Measurements from ENCODE around the gene RAB15.

DNA sequence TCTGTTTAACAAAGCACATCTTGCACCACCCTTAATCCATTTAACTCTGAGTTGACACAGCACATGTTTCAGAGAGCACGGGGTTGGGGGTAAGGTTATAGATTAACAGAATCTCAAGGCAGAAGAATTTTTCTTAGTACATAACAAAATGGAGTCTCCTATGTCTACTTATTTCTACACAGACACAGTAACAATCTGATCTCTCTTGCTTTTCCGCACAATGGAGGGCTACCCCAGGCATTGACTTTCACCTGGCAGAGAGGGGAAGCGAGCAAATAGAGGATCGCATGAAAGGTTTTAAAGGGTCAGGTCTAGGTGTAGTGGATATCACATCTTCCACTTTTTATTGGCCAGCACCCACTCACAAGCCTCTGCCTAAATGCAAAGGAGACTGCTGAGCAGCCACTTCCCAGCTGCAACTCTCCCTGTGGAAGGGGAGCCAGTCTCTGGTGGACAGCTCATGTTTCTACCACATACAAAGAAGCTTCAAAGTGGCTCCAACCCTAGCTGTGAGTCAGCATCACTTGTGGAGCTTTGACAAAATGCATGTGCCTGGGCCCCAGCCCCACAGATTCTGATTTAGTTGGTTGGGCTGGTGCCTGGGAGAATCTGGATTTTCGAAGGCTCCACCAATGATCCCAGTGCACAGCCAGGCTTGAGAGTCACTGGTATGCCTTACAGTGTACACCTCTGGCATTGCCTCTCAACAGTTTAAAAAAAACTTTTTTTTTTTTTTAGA lies 7.4 kb upstream of the RAB15 start:
- TF ChIP-seq, protein P1, sequence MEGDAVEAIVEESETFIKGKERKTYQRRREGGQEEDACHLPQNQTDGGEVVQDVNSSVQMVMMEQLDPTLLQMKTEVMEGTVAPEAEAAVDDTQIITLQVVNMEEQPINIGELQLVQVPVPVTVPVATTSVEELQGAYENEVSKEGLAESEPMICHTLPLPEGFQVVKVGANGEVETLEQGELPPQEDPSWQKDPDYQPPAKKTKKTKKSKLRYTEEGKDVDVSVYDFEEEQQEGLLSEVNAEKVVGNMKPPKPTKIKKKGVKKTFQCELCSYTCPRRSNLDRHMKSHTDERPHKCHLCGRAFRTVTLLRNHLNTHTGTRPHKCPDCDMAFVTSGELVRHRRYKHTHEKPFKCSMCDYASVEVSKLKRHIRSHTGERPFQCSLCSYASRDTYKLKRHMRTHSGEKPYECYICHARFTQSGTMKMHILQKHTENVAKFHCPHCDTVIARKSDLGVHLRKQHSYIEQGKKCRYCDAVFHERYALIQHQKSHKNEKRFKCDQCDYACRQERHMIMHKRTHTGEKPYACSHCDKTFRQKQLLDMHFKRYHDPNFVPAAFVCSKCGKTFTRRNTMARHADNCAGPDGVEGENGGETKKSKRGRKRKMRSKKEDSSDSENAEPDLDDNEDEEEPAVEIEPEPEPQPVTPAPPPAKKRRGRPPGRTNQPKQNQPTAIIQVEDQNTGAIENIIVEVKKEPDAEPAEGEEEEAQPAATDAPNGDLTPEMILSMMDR (optimal IDR thresholded peaks at IDR 0.05 in 1 of 3, IDR thresholded peaks at IDR 0.05 in 1 of 3, conservative IDR thresholded peaks at IDR 0.05 in 1 of 3; ENCODE audit: extremely low read depth in 1 of 3, insufficient read depth in 2 of 3, low read length in 3 of 3): no peak
- TF ChIP-seq EZH2 (IDR thresholded peaks at IDR 0.05; ENCODE audit: low read length): no peak

All from keratinocyte (primary cell).